Naive thymus-derived CD8-positive, alpha-beta T cell (primary cell): Measurements from ENCODE around the gene NEK7. TPM values are rescaled to one million over a fixed set of nuclear protein-coding genes. Genes with fewer than 3 reads are reported as not detected.

ENCODE experiments used
- ATAC-seq, 2 donors: fragments of 150-1000 bp; cut with Tn5 transposase in 1 of 2; sonication (Bioruptor Pico), chemical (Tn5 transposase) in 1 of 2; 1 replicate in 1 of 2; 2 replicates in 1 of 2; pipeline ENCODE4 v1.10.0; 2021; ENCODE audit warnings: mild to moderate bottlenecking in 2 of 2, moderate library complexity in 2 of 2
- POLR2A ChIA-PET: fragments of 350-600 bp; sonication (Branson Sonifier 250); formaldehyde crosslinking; loops from one replicate; lab custom pipeline; 2021; ENCODE audit warnings: antibody characterized with exemption; lab: Charles Lee
- DNase-seq, 10 donors: peaks; one replicate each; pipeline versions ENCODE4 v3.0.0 to v3.0.0-alpha.2; 2020 to 2022
- H3K27ac Mint-ChIP-seq, 10 donors: one replicate each; pipeline ENCODE4 v1.8.0; 2020 to 2022; ENCODE audit warnings: mild to moderate bottlenecking in 10 of 10, mixed read lengths in 10 of 10, moderate library complexity in 4 of 10, inconsistent platforms in 1 of 10
- H3K27me3 Mint-ChIP-seq, 5 donors: one replicate each; pipeline ENCODE4 v1.8.0; 2021 to 2022; ENCODE audit warnings: mixed read lengths in 5 of 5
- H3K36me3 Mint-ChIP-seq, 3 donors: one replicate each; pipeline ENCODE4 v1.8.0; 2020 to 2022; ENCODE audit warnings: mixed read lengths in 3 of 3, mild to moderate bottlenecking in 2 of 3, inconsistent platforms in 1 of 3
- H3K4me1 Mint-ChIP-seq, 4 donors: one replicate each; pipeline ENCODE4 v1.8.0; 2021 to 2022; ENCODE audit warnings: mixed read lengths in 4 of 4
- H3K4me3 Mint-ChIP-seq, 10 donors: one replicate each; pipeline ENCODE4 v1.8.0; 2020 to 2022; ENCODE audit warnings: mild to moderate bottlenecking in 10 of 10, mixed read lengths in 10 of 10, moderate library complexity in 6 of 10, inconsistent platforms in 1 of 10
- H3K9me3 Mint-ChIP-seq, 9 donors: one replicate each; pipeline ENCODE4 v1.8.0; 2020 to 2022; ENCODE audit warnings: mixed read lengths in 9 of 9, mild to moderate bottlenecking in 3 of 9, inconsistent platforms in 1 of 9, moderate library complexity in 1 of 9
- polyA plus RNA-seq, 3 donors: library from polyadenylated mRNA; unstranded; fragments of 300-500 nt; fragmentation: Illumina TruSeq; gene quantifications; one replicate each; pipeline ENCODE4 v1.2.3, GENCODE V29; 2021
- total RNA-seq, 8 experiments: library from RNA in 2 of 8; stranded (reverse) in 2 of 8; gene quantifications; one replicate each; pipeline ENCODE4 v1.2.3 and lab custom pipeline; 2021 to 2026

Gene NEK7
- total RNA-seq: 10 to 100 TPM; 46.2 to 58.2 TPM
- polyA plus RNA-seq: 10 to 100 TPM; 21.6 to 44.5 (median 39.2) TPM
- total RNA-seq (lab: John Stamatoyannopoulos, UW): 41.7 to 155 (median 96.3) reads per million in 6 experiments

GRCh38 chr1:198156745-198157240 lies at the start of gene NEK7:
NEK7 (plus strand) TSS chr1:198156998; CDS start chr1:198232581, 75,583 bp downstream.
- peak within 1 kb of the TSS; percentile 96 to 100 (median 99) for H3K27ac Mint-ChIP-seq
- H3K36me3 Mint-ChIP-seq: peaks cover 0 to 5% (median 0%) of the 10 kb centered on the region in 3 donors
- POLR2A ChIA-PET: interaction anchor here (0.6 to 4.4 kb wide), 14 partner anchors 11 to 549 kb away, joined by 3 to 54 read pairs (median 4); partner anchors contain the start of genes DENND1B and PTPRC
- no peaks in the 10 kb centered on the region for H3K27me3 Mint-ChIP-seq
- ATAC-seq: peak; percentile 38 to 43
- H3K4me1 Mint-ChIP-seq: peaks cover 15 to 52% (median 33%) of the 10 kb centered on the region in 4 donors
- no peaks in the 10 kb centered on the region for H3K9me3 Mint-ChIP-seq
- DNase-seq: peak; percentile 40 to 73 (median 58)
- H3K4me3 Mint-ChIP-seq: peak within 1 kb of the TSS; percentile 94 to 100 (median 100)

GRCh38 chr1:198107091-198107501 lies 49.7 kb upstream of the NEK7 start:
- POLR2A ChIA-PET: no interaction called here
- no peaks in the 10 kb centered on the region for H3K27me3 Mint-ChIP-seq

GRCh38 chr1:198108636-198109370 lies 48.0 kb upstream of the NEK7 start:
- ATAC-seq: no peak
- no peaks in the 10 kb centered on the region for H3K36me3 Mint-ChIP-seq
- peaks cover 0 to under 1% (median 0%) of the 10 kb centered on the region in 5 donors for H3K27me3 Mint-ChIP-seq
- no peaks in the 10 kb centered on the region for H3K9me3 Mint-ChIP-seq
- no peak for DNase-seq
- no peak overlapping the region for H3K4me3 Mint-ChIP-seq
- POLR2A ChIA-PET: no interaction called here
- no peaks in the 10 kb centered on the region for H3K4me1 Mint-ChIP-seq
- H3K27ac Mint-ChIP-seq: no peak overlapping the region

More at GRCh38 chr1:198107091-198107501, 49.7 kb upstream of the NEK7 start:
- no peak for DNase-seq
- no peaks in the 10 kb centered on the region for H3K9me3 Mint-ChIP-seq
- no peak overlapping the region for H3K4me3 Mint-ChIP-seq
- H3K36me3 Mint-ChIP-seq: no peaks in the 10 kb centered on the region
- H3K27ac Mint-ChIP-seq: no peak overlapping the region
- peaks cover 9 to 15% (median 13%) of the 10 kb centered on the region in 4 donors for H3K4me1 Mint-ChIP-seq
- no peak for ATAC-seq

GRCh38 chr1:198109371-198109715 lies 47.5 kb upstream of the NEK7 start:
- Mint-ChIP-seq H3K27me3 (peaks cover 0 to 3% (median 0%) of the 10 kb centered on the region in 5 donors), H3K27ac (no peak overlapping the region), H3K4me1 (no peaks in the 10 kb centered on the region), H3K36me3 (no peaks in the 10 kb centered on the region), H3K9me3 (no peaks in the 10 kb centered on the region), H3K4me3 (no peak overlapping the region)
- no peak for ATAC-seq
- POLR2A ChIA-PET: no interaction called here
- no peak for DNase-seq

GRCh38 chr1:198113342-198113750 lies 43.5 kb upstream of the NEK7 start:
- H3K4me1 Mint-ChIP-seq: no peaks in the 10 kb centered on the region
- POLR2A ChIA-PET: no interaction called here
- H3K36me3 Mint-ChIP-seq: no peaks in the 10 kb centered on the region
- no peak overlapping the region for H3K27ac Mint-ChIP-seq
- no peak overlapping the region for H3K4me3 Mint-ChIP-seq
- ATAC-seq (no peak), DNase-seq (no peak)
- peaks cover 0 to 3% (median 0%) of the 10 kb centered on the region in 5 donors for H3K27me3 Mint-ChIP-seq
- H3K9me3 Mint-ChIP-seq: no peaks in the 10 kb centered on the region

- Mint-ChIP-seq H3K27ac (no peak overlapping the region), H3K4me3 (no peak overlapping the region), H3K27me3 (peaks cover 0 to 3% (median 0%) of the 10 kb centered on the region in 5 donors), H3K9me3 (no peaks in the 10 kb centered on the region), H3K4me1 (no peaks in the 10 kb centered on the region), H3K36me3 (no peaks in the 10 kb centered on the region)
- DNase-seq (no peak), ATAC-seq (no peak)
- POLR2A ChIA-PET: no interaction called here
These were observed 40.7 kb upstream of the NEK7 start for GRCh38 chr1:198116069-198116468.

GRCh38 chr1:198116469-198116868 lies 40.3 kb upstream of the NEK7 start:
- Mint-ChIP-seq H3K36me3 (no peaks in the 10 kb centered on the region), H3K9me3 (no peaks in the 10 kb centered on the region), H3K4me1 (peaks cover 0 to 1% (median 0%) of the 10 kb centered on the region in 4 donors), H3K4me3 (no peak overlapping the region), H3K27me3 (peaks cover 0 to 3% (median 0%) of the 10 kb centered on the region in 5 donors), H3K27ac (no peak overlapping the region)
- DNase-seq (no peak), ATAC-seq (no peak)
- POLR2A ChIA-PET: no interaction called here

- Mint-ChIP-seq H3K27me3 (peaks cover 0 to 3% (median 0%) of the 10 kb centered on the region in 5 donors), H3K4me3 (no peak overlapping the region), H3K4me1 (peaks cover 0 to 1% (median 0%) of the 10 kb centered on the region in 4 donors), H3K9me3 (no peaks in the 10 kb centered on the region), H3K27ac (no peak overlapping the region), H3K36me3 (no peaks in the 10 kb centered on the region)
- ATAC-seq (no peak), DNase-seq (no peak)
- POLR2A ChIA-PET: interaction anchor here (0.6 kb wide), 1 partner anchor 240 kb away, joined by 3 read pairs; no protein-coding TSS in a partner anchor
These were observed 39.5 kb upstream of the NEK7 start for GRCh38 chr1:198117267-198117666.

GRCh38 chr1:198118134-198118533 lies 38.7 kb upstream of the NEK7 start:
- DNase-seq: no peak
- H3K4me1 Mint-ChIP-seq: peaks cover 0 to 1% (median 0%) of the 10 kb centered on the region in 4 donors
- ATAC-seq: no peak
- POLR2A ChIA-PET: interaction anchor here (0.6 kb wide), 1 partner anchor 239 kb away, joined by 3 read pairs; no protein-coding TSS in a partner anchor
- no peaks in the 10 kb centered on the region for H3K36me3 Mint-ChIP-seq
- no peaks in the 10 kb centered on the region for H3K9me3 Mint-ChIP-seq
- H3K27ac Mint-ChIP-seq: no peak overlapping the region
- H3K27me3 Mint-ChIP-seq: peaks cover 0 to 3% (median 0%) of the 10 kb centered on the region in 5 donors
- no peak overlapping the region for H3K4me3 Mint-ChIP-seq

- DNase-seq (no peak), ATAC-seq (no peak)
- H3K4me1 Mint-ChIP-seq: peaks cover 0 to 1% (median 0%) of the 10 kb centered on the region in 4 donors
- H3K9me3 Mint-ChIP-seq: no peaks in the 10 kb centered on the region
- no peaks in the 10 kb centered on the region for H3K36me3 Mint-ChIP-seq
- POLR2A ChIA-PET: no interaction called here
- H3K27me3 Mint-ChIP-seq: peaks cover 0 to 2% (median 0%) of the 10 kb centered on the region in 5 donors
- no peak overlapping the region for H3K27ac Mint-ChIP-seq
- H3K4me3 Mint-ChIP-seq: no peak overlapping the region
These were observed 36.9 kb upstream of the NEK7 start for GRCh38 chr1:198119906-198120305.

GRCh38 chr1:198121056-198121826 lies 35.6 kb upstream of the NEK7 start:
- POLR2A ChIA-PET: no interaction called here
- H3K27ac Mint-ChIP-seq: no peak overlapping the region
- ATAC-seq (no peak), DNase-seq (no peak)
- peaks cover 0 to 1% (median 0%) of the 10 kb centered on the region in 4 donors for H3K4me1 Mint-ChIP-seq
- no peak overlapping the region for H3K4me3 Mint-ChIP-seq
- no peaks in the 10 kb centered on the region for H3K36me3 Mint-ChIP-seq
- no peaks in the 10 kb centered on the region for H3K9me3 Mint-ChIP-seq
- peaks cover 0 to 2% (median 0%) of the 10 kb centered on the region in 5 donors for H3K27me3 Mint-ChIP-seq

- peaks cover 0 to 1% (median 0%) of the 10 kb centered on the region in 4 donors for H3K4me1 Mint-ChIP-seq
- ATAC-seq: no peak
- H3K36me3 Mint-ChIP-seq: no peaks in the 10 kb centered on the region
- DNase-seq: no peak
- no peaks in the 10 kb centered on the region for H3K9me3 Mint-ChIP-seq
- H3K27ac Mint-ChIP-seq: no peak overlapping the region
- H3K27me3 Mint-ChIP-seq: peaks cover 0 to 3% (median 2%) of the 10 kb centered on the region in 5 donors
- POLR2A ChIA-PET: no interaction called here
- no peak overlapping the region for H3K4me3 Mint-ChIP-seq
These were observed 34.1 kb upstream of the NEK7 start for GRCh38 chr1:198122693-198123092.
